GM21786 (cell line): Measurements from ENCODE around the gene PDE8A.

Experiments
- ATAC-seq: cut with Tn5 transposase; IDR thresholded peaks from one replicate; pipeline ENCODE4 v1.9.1; 2021; ENCODE audit not compliant: unreplicated experiment

PDE8A gene

GRCh38 chr15:85071504-85071903 lies 89.8 kb downstream of the PDE8A start:
- ATAC-seq = no peak

- no peak for ATAC-seq
Observed at GRCh38 chr15:85072917-85073316, 91.3 kb downstream of the PDE8A start.

- ATAC-seq = peak; percentile 71
Observed at GRCh38 chr15:85073556-85074194, 92.0 kb downstream of the PDE8A start.

- ATAC-seq = no peak
Observed at GRCh38 chr15:85086855-85087254, 105.2 kb downstream of the PDE8A start.

- ATAC-seq = no peak
Observed at GRCh38 chr15:85088300-85088699, 106.6 kb downstream of the PDE8A start.

GRCh38 chr15:85089929-85090597 lies 108.4 kb downstream of the PDE8A start:
- no peak for ATAC-seq

GRCh38 chr15:85091990-85092389 lies 110.3 kb downstream of the PDE8A start:
- no peak for ATAC-seq

- no peak for ATAC-seq
Observed at GRCh38 chr15:85094685-85095084, 113.0 kb downstream of the PDE8A start.

GRCh38 chr15:85095566-85095965 lies 113.9 kb downstream of the PDE8A start:
- ATAC-seq = no peak

- ATAC-seq = no peak
Observed at GRCh38 chr15:85097250-85097649, 115.6 kb downstream of the PDE8A start.

- ATAC-seq = no peak
Observed at GRCh38 chr15:85097725-85098124, 116.1 kb downstream of the PDE8A start.

GRCh38 chr15:85099195-85099803 lies 117.6 kb downstream of the PDE8A start:
- ATAC-seq = no peak

- ATAC-seq = no peak
Observed at GRCh38 chr15:85100186-85100937, 118.7 kb downstream of the PDE8A start.

GRCh38 chr15:85104584-85104983 lies 122.9 kb downstream of the PDE8A start:
- no peak for ATAC-seq

GRCh38 chr15:85108136-85108535 lies 126.5 kb downstream of the PDE8A start:
- no peak for ATAC-seq

- ATAC-seq = no peak
Observed at GRCh38 chr15:85109333-85109732, 127.7 kb downstream of the PDE8A start.

GRCh38 chr15:85112997-85113396 lies 131.3 kb downstream of the PDE8A start:
- ATAC-seq = no peak

GRCh38 chr15:85114886-85115285 lies 133.2 kb downstream of the PDE8A start:
- ATAC-seq = no peak

- ATAC-seq = no peak
Observed at GRCh38 chr15:85116066-85116465, 134.4 kb downstream of the PDE8A start.

GRCh38 chr15:85116494-85116893 lies 134.8 kb downstream of the PDE8A start:
- no peak for ATAC-seq

- no peak for ATAC-seq
Observed at GRCh38 chr15:85116925-85117646, 135.4 kb downstream of the PDE8A start.
